ENCODE data around the gene CCDC6.

CCDC6 gene

GRCh38 chr10:59852670-59853069, 53.7 kb downstream of the CCDC6 start:
- DNase-seq (ENCODE audit: low read depth, low spot score): no peak

GRCh38 chr10:59851864-59852263, 54.5 kb downstream of the CCDC6 start:
- no peak for DNase-seq (ENCODE audit: low read depth, low spot score)

GRCh38 chr10:59847888-59848287, 58.5 kb downstream of the CCDC6 start:
- no peak for DNase-seq (ENCODE audit: low read depth, low spot score)

- DNase-seq (ENCODE audit: low read depth, low spot score): no peak
Measured at GRCh38 chr10:59847326-59847725, 59.0 kb downstream of the CCDC6 start.

GRCh38 chr10:59844436-59844835, 61.9 kb downstream of the CCDC6 start:
- no peak for DNase-seq (ENCODE audit: low read depth, low spot score)

- no peak for DNase-seq (ENCODE audit: low read depth, low spot score)
Measured at GRCh38 chr10:59843748-59844147, 62.6 kb downstream of the CCDC6 start.

- DNase-seq (ENCODE audit: low read depth, low spot score): no peak
Measured at GRCh38 chr10:59839576-59839975, 66.8 kb downstream of the CCDC6 start.

GRCh38 chr10:59838085-59838789, 68.1 kb downstream of the CCDC6 start:
- no peak for DNase-seq (ENCODE audit: low read depth, low spot score)

GRCh38 chr10:59833810-59834209, 72.5 kb downstream of the CCDC6 start:
- no peak for DNase-seq (ENCODE audit: low read depth, low spot score)

GRCh38 chr10:59832506-59832905, 73.8 kb downstream of the CCDC6 start:
- no peak for DNase-seq (ENCODE audit: low read depth, low spot score)

- no peak for DNase-seq (ENCODE audit: low read depth, low spot score)
Measured at GRCh38 chr10:59831658-59832503, 74.5 kb downstream of the CCDC6 start.

GRCh38 chr10:59830601-59831259, 75.6 kb downstream of the CCDC6 start:
- no peak for DNase-seq (ENCODE audit: low read depth, low spot score)

GRCh38 chr10:59829601-59830000, 76.8 kb downstream of the CCDC6 start:
- no peak for DNase-seq (ENCODE audit: low read depth, low spot score)

GRCh38 chr10:59829024-59829423, 77.3 kb downstream of the CCDC6 start:
- no peak for DNase-seq (ENCODE audit: low read depth, low spot score)

GRCh38 chr10:59825932-59826331, 80.4 kb downstream of the CCDC6 start:
- DNase-seq (ENCODE audit: low read depth, low spot score): no peak

GRCh38 chr10:59823751-59824150, 82.6 kb downstream of the CCDC6 start:
- DNase-seq (ENCODE audit: low read depth, low spot score): no peak

- no peak for DNase-seq (ENCODE audit: low read depth, low spot score)
Measured at GRCh38 chr10:59823111-59823510, 83.2 kb downstream of the CCDC6 start.

GRCh38 chr10:59820471-59820870, 85.9 kb downstream of the CCDC6 start:
- DNase-seq (ENCODE audit: low read depth, low spot score): no peak

- no peak for DNase-seq (ENCODE audit: low read depth, low spot score)
Measured at GRCh38 chr10:59819683-59820082, 86.7 kb downstream of the CCDC6 start.

- no peak for DNase-seq (ENCODE audit: low read depth, low spot score)
Measured at GRCh38 chr10:59819265-59819664, 87.1 kb downstream of the CCDC6 start.

GRCh38 chr10:59817773-59818172, 88.6 kb downstream of the CCDC6 start:
- no peak for DNase-seq (ENCODE audit: low read depth, low spot score)

GRCh38 chr10:59814878-59815277, 91.5 kb downstream of the CCDC6 start:
- no peak for DNase-seq (ENCODE audit: low read depth, low spot score)

Measured in activated CD4-positive, CD25-positive, alpha-beta regulatory T cell treated with anti-CD3 and anti-CD28 coated beads, Interleukin-2, amount 50 U/mL, for 16 hours (primary cell).